ENCODE results near the gene RAB8B.

Gene RAB8B

GRCh38 chr15:63212050-63213004 is 22.9 kb downstream of the RAB8B start:
- no peak for TF ChIP-seq TAF1 (IDR thresholded peaks at IDR 0.05; ENCODE audit: borderline replicate concordance, insufficient read depth, low read length)
- TF ChIP-seq FOXP2 (optimal IDR thresholded peaks at IDR 0.05; ENCODE audit: borderline replicate concordance, extremely low read depth, extremely low read length, insufficient read depth), result no peak

- TF ChIP-seq SIN3A (IDR thresholded peaks at IDR 0.05; ENCODE audit: borderline replicate concordance, insufficient read depth, low read length) (no peak), POLR2AphosphoS5 (IDR thresholded peaks at IDR 0.05; ENCODE audit: low read depth, low read length) (no peak), FOXP2 (optimal IDR thresholded peaks at IDR 0.05; ENCODE audit: borderline replicate concordance, extremely low read depth, extremely low read length, insufficient read depth) (no peak), REST (IDR thresholded peaks at IDR 0.05; ENCODE audit: insufficient read depth in 1 of 2, low read depth in 2 of 2, low read length in 2 of 2) (no peak), TAF1 (IDR thresholded peaks at IDR 0.05; ENCODE audit: borderline replicate concordance, insufficient read depth, low read length) (no peak)
Observed at GRCh38 chr15:63218100-63218808, 28.8 kb downstream of the RAB8B start.

- TF ChIP-seq POLR2AphosphoS5 (IDR thresholded peaks at IDR 0.05; ENCODE audit: low read depth, low read length) (no peak), FOXP2 (optimal IDR thresholded peaks at IDR 0.05; ENCODE audit: borderline replicate concordance, extremely low read depth, extremely low read length, insufficient read depth) (no peak), TAF1 (IDR thresholded peaks at IDR 0.05; ENCODE audit: borderline replicate concordance, insufficient read depth, low read length) (no peak), SIN3A (IDR thresholded peaks at IDR 0.05; ENCODE audit: borderline replicate concordance, insufficient read depth, low read length) (no peak), REST (IDR thresholded peaks at IDR 0.05; ENCODE audit: insufficient read depth in 1 of 2, low read depth in 2 of 2, low read length in 2 of 2) (no peak)
Observed at GRCh38 chr15:63219196-63219710, 29.8 kb downstream of the RAB8B start.

- TF ChIP-seq REST (IDR thresholded peaks at IDR 0.05; ENCODE audit: insufficient read depth in 1 of 2, low read depth in 2 of 2, low read length in 2 of 2) (no peak), FOXP2 (optimal IDR thresholded peaks at IDR 0.05; ENCODE audit: borderline replicate concordance, extremely low read depth, extremely low read length, insufficient read depth) (no peak), POLR2AphosphoS5 (IDR thresholded peaks at IDR 0.05; ENCODE audit: low read depth, low read length) (no peak), TAF1 (IDR thresholded peaks at IDR 0.05; ENCODE audit: borderline replicate concordance, insufficient read depth, low read length) (no peak), SIN3A (IDR thresholded peaks at IDR 0.05; ENCODE audit: borderline replicate concordance, insufficient read depth, low read length) (no peak)
Observed at GRCh38 chr15:63221346-63221745, 31.9 kb downstream of the RAB8B start.

DNA sequence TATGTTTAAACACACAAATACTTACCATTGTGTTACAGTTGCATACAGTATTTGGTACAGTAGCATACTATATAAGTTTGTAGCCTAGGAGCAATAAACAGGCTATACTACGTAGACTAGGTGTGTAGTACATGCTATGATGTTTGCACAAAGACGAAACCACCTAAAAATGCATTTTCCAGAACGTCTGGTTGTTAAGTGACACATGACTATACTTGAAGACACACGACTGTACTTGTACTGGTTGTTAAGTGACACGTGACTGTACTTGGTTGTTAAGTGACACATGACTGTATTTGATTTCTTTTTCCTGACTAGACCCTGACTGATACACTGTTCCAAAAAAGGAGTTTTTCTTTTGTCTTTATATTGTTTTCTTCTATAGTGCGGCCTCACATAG is 34.1 kb downstream of the RAB8B start:
- TF ChIP-seq TAF1 (IDR thresholded peaks at IDR 0.05; ENCODE audit: borderline replicate concordance, insufficient read depth, low read length) (no peak), REST (IDR thresholded peaks at IDR 0.05; ENCODE audit: insufficient read depth in 1 of 2, low read depth in 2 of 2, low read length in 2 of 2) (no peak), FOXP2 (optimal IDR thresholded peaks at IDR 0.05; ENCODE audit: borderline replicate concordance, extremely low read depth, extremely low read length, insufficient read depth) (no peak), SIN3A (IDR thresholded peaks at IDR 0.05; ENCODE audit: borderline replicate concordance, insufficient read depth, low read length) (no peak), POLR2AphosphoS5 (IDR thresholded peaks at IDR 0.05; ENCODE audit: low read depth, low read length) (no peak)
